Motor neuron (in vitro differentiated cells): ENCODE data around the gene TBX4. TPM values are rescaled to one million over a fixed set of nuclear protein-coding genes. Genes with fewer than 3 reads are reported as not detected.
"Not testable (repeated sequence)": the region's sequence is repeated elsewhere in the genome, so short reads cannot be mapped to it uniquely, and the experiment has no call there.

Source experiments
- ATAC-seq, 8 experiments: fragments of 200-7000 bp; cut with Tn5 transposase; replicated peaks in 6 of 8; 2 replicates each; pipeline ENCODE4 v1.8.0; 2021; ENCODE audit warnings: mild to moderate bottlenecking in 8 of 8, moderate library complexity in 8 of 8
- H3K27ac ChIP-seq, 2 donors: fragments of 250-450 bp; sonication (Bioruptor Pico); 2 replicates each; pipeline ENCODE4 v1.9.0; 2021; ENCODE audit warnings: antibody characterized with exemption in 2 of 2, mild to moderate bottlenecking in 2 of 2, moderate library complexity in 1 of 2
- H3K4me1 ChIP-seq, 2 donors: fragments of 250-450 bp; sonication (Bioruptor Pico); replicated peaks in 1 of 2; 2 replicates each; pipeline ENCODE4 v1.6.1; 2021; ENCODE audit warnings: antibody characterized with exemption in 2 of 2, mild to moderate bottlenecking in 2 of 2, moderate library complexity in 1 of 2
- H3K4me3 ChIP-seq, 5 donors: fragments of 250-450 bp; sonication (Bioruptor Pico); 2 replicates each; pipeline ENCODE4 v1.9.0; 2021; ENCODE audit warnings: antibody characterized with exemption in 5 of 5, mild to moderate bottlenecking in 5 of 5, moderate library complexity in 4 of 5
- WGBS, 10 experiments: fragments of 450-650 bp; shearing (Covaris generic); methylation state at CpG; one replicate each; pipeline ENCODE4 v1.0.0; 2022; 5-methylcytosine and 5-hydroxymethylcytosine counted together
- in situ Hi-C, 9 experiments: fragments of 400-800 bp; cut with MboI; loops; one replicate each; pipeline ENCODE4 v1.15.0; 2021; ENCODE audit warnings: low sequenced_read_pairs in 9 of 9, low pct_unique_long_range_greater_than_20kb in 2 of 9; ENCODE audit not compliant: unreplicated experiment in 9 of 9
- total RNA-seq, 8 experiments: library from RNA; unstranded; fragments of 300-600 nt; gene quantifications; 2 replicates each; pipeline versions ENCODE4 v1.2.3 to v1.2.4, GENCODE V29; 2022

TBX4 gene
- total RNA-seq, 8 experiments from 2014 or later = 0.08 to 0.70 (median 0.20) TPM; not detected in 4

GRCh38 chr17:61503961-61504360, 51.7 kb downstream of the TBX4 start:
- no peak for ATAC-seq
- no peak overlapping the region for H3K4me3 ChIP-seq
- WGBS, 10 experiments = 0 to 100% (median 48%) methylated on average over 1 to 3 of the region's 3 CpGs
- no peak overlapping the region for H3K27ac ChIP-seq
- no peaks in the 10 kb centered on the region for H3K4me1 ChIP-seq
- in situ Hi-C loops = no loop called here

- H3K4me1 ChIP-seq = no peaks in the 10 kb centered on the region
- WGBS, 10 experiments = 8 to 85% (median 29%) methylated on average over 1 to 2 of the region's 2 CpGs; no CpG with 5 or more reads in 3 of the 10 experiments
- no peak overlapping the region for H3K27ac ChIP-seq
- ATAC-seq = peak in 2 of 8 experiments; percentile 29 to 31
- no peak overlapping the region for H3K4me3 ChIP-seq
- in situ Hi-C loops = no loop called here
These were observed 52.5 kb downstream of the TBX4 start for GRCh38 chr17:61504697-61505096.

GRCh38 chr17:61505846-61506627, 53.8 kb downstream of the TBX4 start:
- no peak overlapping the region for H3K4me3 ChIP-seq
- 27 to 100% (median 69%) methylated on average over 1 to 10 of the region's 11 CpGs for WGBS, 10 experiments
- no peak for ATAC-seq
- no peak overlapping the region for H3K27ac ChIP-seq
- in situ Hi-C loops = no loop called here
- no peaks in the 10 kb centered on the region for H3K4me1 ChIP-seq

- no peaks in the 10 kb centered on the region for H3K4me1 ChIP-seq
- WGBS, 10 experiments = 5 to 90% (median 58%) methylated on average over 1 to 9 of the region's 9 CpGs; no CpG with 5 or more reads in 2 of the 10 experiments
- no peak overlapping the region for H3K27ac ChIP-seq
- no peak overlapping the region for H3K4me3 ChIP-seq
- in situ Hi-C loops = no loop called here
- no peak for ATAC-seq
These were observed 55.3 kb downstream of the TBX4 start for GRCh38 chr17:61507383-61508066.

- no peak for ATAC-seq
- 43 to 95% (median 85%) methylated on average over 3 to 5 of the region's 5 CpGs for WGBS, 10 experiments
- Histone ChIP-seq H3K4me1 (no peaks in the 10 kb centered on the region), H3K4me3 (no peak overlapping the region), H3K27ac (no peak overlapping the region)
- in situ Hi-C loops = no loop called here
These were observed 56.7 kb downstream of the TBX4 start for GRCh38 chr17:61508912-61509311.

DNA sequence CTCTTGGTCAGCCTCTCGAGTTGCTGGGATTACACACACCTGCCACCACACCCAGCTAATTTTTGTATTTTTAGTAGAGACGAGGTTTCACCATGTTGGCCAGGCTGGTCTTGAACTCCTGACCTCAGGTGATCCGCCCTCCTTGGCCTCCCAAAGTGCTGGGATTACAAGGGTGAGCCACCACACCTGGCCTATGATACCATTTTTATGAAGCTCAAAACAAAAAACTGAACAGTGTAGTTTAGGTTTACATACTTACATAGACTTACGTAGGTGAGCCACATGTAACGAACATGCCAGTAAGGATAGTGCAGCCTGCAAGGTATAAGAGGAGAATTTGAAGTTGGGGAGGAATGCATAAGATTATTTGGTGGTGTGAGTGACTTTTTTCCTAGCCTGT, 57.2 kb downstream of the TBX4 start:
- H3K4me3 ChIP-seq, H3K27ac ChIP-seq, ATAC-seq, H3K4me1 ChIP-seq, in situ Hi-C loops: not testable (repeated sequence)
- WGBS, 10 experiments = 52 to 100% (median 90%) methylated on average over 1 to 4 of the region's 5 CpGs; no CpG with 5 or more reads in 2 of the 10 experiments

DNA sequence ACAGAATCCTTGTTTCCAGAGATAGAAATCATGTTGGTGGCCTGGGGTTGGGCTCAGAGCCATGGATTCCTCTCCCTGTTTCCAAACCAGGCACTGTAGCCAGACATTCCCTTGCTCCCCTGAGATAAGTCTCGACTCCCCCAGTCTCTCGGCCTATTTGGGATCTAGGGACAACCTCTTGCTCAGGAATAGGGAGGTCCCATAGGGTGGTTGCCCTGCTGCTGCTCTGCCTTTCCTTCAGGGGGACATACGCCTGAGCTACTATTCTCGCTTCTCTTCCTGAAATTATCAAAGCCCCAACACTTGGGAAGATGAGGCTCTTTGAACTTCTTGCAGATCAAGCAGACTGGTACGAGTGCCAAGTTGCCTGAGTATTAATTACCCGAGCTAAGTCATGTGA, 58.0 kb downstream of the TBX4 start:
- H3K4me1 ChIP-seq = no peaks in the 10 kb centered on the region
- ATAC-seq = no peak
- no peak overlapping the region for H3K27ac ChIP-seq
- WGBS, 10 experiments = 0 to 100% (median 80%) methylated on average over 1 to 6 of the region's 6 CpGs; no CpG with 5 or more reads in 1 of the 10 experiments
- in situ Hi-C loops = no loop called here
- H3K4me3 ChIP-seq = no peak overlapping the region

GRCh38 chr17:61510991-61511390, 58.8 kb downstream of the TBX4 start:
- in situ Hi-C loops = no loop called here
- Histone ChIP-seq H3K4me1 (no peaks in the 10 kb centered on the region), H3K4me3 (no peak overlapping the region), H3K27ac (no peak overlapping the region)
- 0 to 100% (median 57%) methylated on average over 1 to 2 of the region's 2 CpGs; no CpG with 5 or more reads in 2 of the 10 experiments for WGBS, 10 experiments
- ATAC-seq = no peak

GRCh38 chr17:61511480-61512182, 59.4 kb downstream of the TBX4 start:
- 0 to 100% (median 76%) methylated on average over 1 to 4 of the region's 4 CpGs; no CpG with 5 or more reads in 2 of the 10 experiments for WGBS, 10 experiments
- no peaks in the 10 kb centered on the region for H3K4me1 ChIP-seq
- H3K27ac ChIP-seq = no peak overlapping the region
- no peak overlapping the region for H3K4me3 ChIP-seq
- in situ Hi-C loops = no loop called here
- ATAC-seq = no peak

GRCh38 chr17:61514491-61514890, 62.3 kb downstream of the TBX4 start:
- 18 to 96% (median 84%) methylated on average over 2 to 4 of the region's 4 CpGs for WGBS, 10 experiments
- no peaks in the 10 kb centered on the region for H3K4me1 ChIP-seq
- in situ Hi-C loops = no loop called here
- no peak overlapping the region for H3K4me3 ChIP-seq
- no peak for ATAC-seq
- H3K27ac ChIP-seq = no peak overlapping the region

- no peaks in the 10 kb centered on the region for H3K4me1 ChIP-seq
- no peak overlapping the region for H3K4me3 ChIP-seq
- in situ Hi-C loops = no loop called here
- no peak for ATAC-seq
- H3K27ac ChIP-seq = no peak overlapping the region
- WGBS, 10 experiments = 25 to 100% (median 97%) methylated on average over 1 to 3 of the region's 3 CpGs; no CpG with 5 or more reads in 1 of the 10 experiments
These were observed 65.0 kb downstream of the TBX4 start for GRCh38 chr17:61517265-61517664.

- WGBS, 10 experiments = 17 to 89% (median 67%) methylated on average over 2 to 3 of the region's 3 CpGs; no CpG with 5 or more reads in 3 of the 10 experiments
- Histone ChIP-seq H3K4me3 (no peak overlapping the region), H3K4me1 (no peaks in the 10 kb centered on the region), H3K27ac (no peak overlapping the region)
- no peak for ATAC-seq
- in situ Hi-C loops = no loop called here
These were observed 65.8 kb downstream of the TBX4 start for GRCh38 chr17:61517843-61518606.
